Stimulated activated naive B cell treated with anti-CD40 and anti-IgM and Interleukin-4, amounts not matched to agents 10 μg/mL and 1 μg/mL and 100 μg/mL, for 72 hours (primary cell): ENCODE measurements around the gene MET.
"Not testable (repeated sequence)": the region's sequence is repeated elsewhere in the genome, so short reads cannot be mapped to it uniquely, and the experiment has no call there.

ENCODE experiments used
- ATAC-seq, 2 donors: fragments of 150-1000 bp; cut with Tn5 transposase; replicated peaks; 2 replicates each; pipeline ENCODE4 v1.10.0; 2021; ENCODE audit warnings: moderate library complexity in 1 of 2
- DNase-seq: peaks from one replicate; pipeline ENCODE4 v3.0.0; 2021
- H3K27ac Mint-ChIP-seq: one replicate; pipeline ENCODE4 v1.8.0; 2022; ENCODE audit warnings: mild to moderate bottlenecking, mixed read lengths
- H3K27me3 Mint-ChIP-seq, 2 donors: one replicate each; pipeline ENCODE4 v1.8.0; 2022; ENCODE audit warnings: mixed read lengths in 2 of 2
- H3K36me3 Mint-ChIP-seq, 2 donors: one replicate each; pipeline ENCODE4 v1.8.0; 2022; ENCODE audit warnings: mixed read lengths in 2 of 2, mild to moderate bottlenecking in 1 of 2
- H3K4me1 Mint-ChIP-seq, 2 donors: one replicate each; pipeline ENCODE4 v1.8.0; 2022; ENCODE audit warnings: mixed read lengths in 2 of 2, mild to moderate bottlenecking in 1 of 2
- H3K4me3 Mint-ChIP-seq, 2 donors: one replicate each; pipeline ENCODE4 v1.8.0; 2022; ENCODE audit warnings: mild to moderate bottlenecking in 2 of 2, mixed read lengths in 2 of 2, moderate library complexity in 1 of 2
- H3K9me3 Mint-ChIP-seq, 2 donors: one replicate each; pipeline ENCODE4 v1.8.0; 2022; ENCODE audit warnings: mixed read lengths in 2 of 2, mild to moderate bottlenecking in 1 of 2

Gene MET

GRCh38 chr7:116807011-116807560 lies 135.1 kb downstream of the MET start:
- Mint-ChIP-seq H3K4me3 (no peak overlapping the region), H3K4me1 (peaks cover 5 to 8% of the 10 kb centered on the region in 2 donors), H3K27ac (no peak overlapping the region), H3K27me3 (peaks cover 0 to 14% of the 10 kb centered on the region in 2 donors), H3K36me3 (no peaks in the 10 kb centered on the region), H3K9me3 (no peaks in the 10 kb centered on the region)
- DNase-seq (no peak), ATAC-seq (no peak)

GRCh38 chr7:116809636-116810266 lies 137.8 kb downstream of the MET start:
- H3K27ac Mint-ChIP-seq, result no peak overlapping the region
- no peaks in the 10 kb centered on the region for H3K27me3 Mint-ChIP-seq
- no peak for DNase-seq
- H3K9me3 Mint-ChIP-seq, result no peaks in the 10 kb centered on the region
- H3K4me3 Mint-ChIP-seq, result no peak overlapping the region
- peak; percentile 50 to 80 for ATAC-seq
- H3K36me3 Mint-ChIP-seq, result no peaks in the 10 kb centered on the region
- H3K4me1 Mint-ChIP-seq, result peaks cover 0 to 8% of the 10 kb centered on the region in 2 donors

GRCh38 chr7:116810267-116811116 lies 138.5 kb downstream of the MET start:
- Mint-ChIP-seq H3K36me3 (no peaks in the 10 kb centered on the region), H3K27ac (no peak overlapping the region), H3K27me3 (no peaks in the 10 kb centered on the region), H3K4me3 (no peak overlapping the region), H3K4me1 (peaks cover 0 to 8% of the 10 kb centered on the region in 2 donors), H3K9me3 (no peaks in the 10 kb centered on the region)
- ATAC-seq, result no peak
- no peak for DNase-seq

- Mint-ChIP-seq H3K9me3 (no peaks in the 10 kb centered on the region), H3K27me3 (no peaks in the 10 kb centered on the region), H3K4me1 (peaks cover 0 to 8% of the 10 kb centered on the region in 2 donors), H3K27ac (no peak overlapping the region), H3K4me3 (no peak overlapping the region), H3K36me3 (no peaks in the 10 kb centered on the region)
- no peak for ATAC-seq
- no peak for DNase-seq
Measured at GRCh38 chr7:116811768-116812167, 139.8 kb downstream of the MET start.

- Mint-ChIP-seq H3K9me3 (no peaks in the 10 kb centered on the region), H3K4me3 (no peak overlapping the region), H3K36me3 (no peaks in the 10 kb centered on the region), H3K4me1 (peaks cover 0 to 8% of the 10 kb centered on the region in 2 donors), H3K27me3 (peaks cover 4 to 6% of the 10 kb centered on the region in 2 donors), H3K27ac (no peak overlapping the region)
- ATAC-seq, result no peak
- DNase-seq, result no peak
Measured at GRCh38 chr7:116812860-116813259, 140.9 kb downstream of the MET start.

- H3K9me3 Mint-ChIP-seq, result not testable (repeated sequence)
Measured at GRCh38 chr7:116813371-116813770, 141.4 kb downstream of the MET start.

GRCh38 chr7:116815041-116815440 lies 143.0 kb downstream of the MET start:
- Mint-ChIP-seq H3K27ac (no peak overlapping the region), H3K4me1 (peaks cover 0 to 8% of the 10 kb centered on the region in 2 donors), H3K4me3 (no peak overlapping the region), H3K36me3 (no peaks in the 10 kb centered on the region), H3K9me3 (no peaks in the 10 kb centered on the region), H3K27me3 (peaks cover 4 to 13% of the 10 kb centered on the region in 2 donors)
- no peak for DNase-seq
- ATAC-seq, result no peak

More at GRCh38 chr7:116813371-116813770, 141.4 kb downstream of the MET start:
- H3K4me3 Mint-ChIP-seq, ATAC-seq, H3K36me3 Mint-ChIP-seq, H3K27me3 Mint-ChIP-seq, H3K4me1 Mint-ChIP-seq, DNase-seq, H3K27ac Mint-ChIP-seq: not testable (repeated sequence)

GRCh38 chr7:116820149-116820548 lies 148.2 kb downstream of the MET start:
- Mint-ChIP-seq H3K4me1 (peaks cover 0 to 6% of the 10 kb centered on the region in 2 donors), H3K36me3 (no peaks in the 10 kb centered on the region), H3K27ac (no peak overlapping the region), H3K4me3 (no peak overlapping the region), H3K27me3 (peaks cover 14 to 22% of the 10 kb centered on the region in 2 donors), H3K9me3 (peaks cover 3 to 5% of the 10 kb centered on the region in 2 donors)
- ATAC-seq (no peak), DNase-seq (no peak)

- H3K9me3 Mint-ChIP-seq, H3K36me3 Mint-ChIP-seq, H3K4me1 Mint-ChIP-seq, H3K27ac Mint-ChIP-seq, ATAC-seq, H3K4me3 Mint-ChIP-seq, DNase-seq: not testable (repeated sequence)
- peaks cover 28 to 37% of the 10 kb centered on the region in 2 donors for H3K27me3 Mint-ChIP-seq
Measured at GRCh38 chr7:116821647-116822046, 149.7 kb downstream of the MET start.

GRCh38 chr7:116824449-116824848 lies 152.5 kb downstream of the MET start:
- DNase-seq, result no peak
- Mint-ChIP-seq H3K4me1 (peaks cover 0 to 13% of the 10 kb centered on the region in 2 donors), H3K27ac (no peak overlapping the region), H3K9me3 (peaks cover 3 to 5% of the 10 kb centered on the region in 2 donors), H3K4me3 (no peak overlapping the region), H3K27me3 (peaks cover 29 to 34% of the 10 kb centered on the region in 2 donors), H3K36me3 (no peaks in the 10 kb centered on the region)
- ATAC-seq, result no peak

GRCh38 chr7:116828281-116828680 lies 156.3 kb downstream of the MET start:
- Mint-ChIP-seq H3K27ac (no peak overlapping the region), H3K9me3 (peaks cover 3 to 5% of the 10 kb centered on the region in 2 donors)
- DNase-seq, result no peak

GRCh38 chr7:116829041-116829440 lies 157.0 kb downstream of the MET start:
- no peak overlapping the region for H3K27ac Mint-ChIP-seq
- no peaks in the 10 kb centered on the region for H3K36me3 Mint-ChIP-seq
- peaks cover 0 to 17% of the 10 kb centered on the region in 2 donors for H3K4me1 Mint-ChIP-seq
- no peak overlapping the region for H3K4me3 Mint-ChIP-seq
- H3K27me3 Mint-ChIP-seq, result peaks cover 27 to 43% of the 10 kb centered on the region in 2 donors
- H3K9me3 Mint-ChIP-seq, result peaks cover 3 to 5% of the 10 kb centered on the region in 2 donors
- DNase-seq (no peak), ATAC-seq (peak; percentile 29 to 41)

More at GRCh38 chr7:116828281-116828680, 156.3 kb downstream of the MET start:
- H3K27me3 Mint-ChIP-seq, result peaks cover 29 to 35% of the 10 kb centered on the region in 2 donors
- peaks cover 0 to 17% of the 10 kb centered on the region in 2 donors for H3K4me1 Mint-ChIP-seq
- no peak for ATAC-seq
- no peak overlapping the region for H3K4me3 Mint-ChIP-seq
- H3K36me3 Mint-ChIP-seq, result no peaks in the 10 kb centered on the region

- Mint-ChIP-seq H3K36me3 (no peaks in the 10 kb centered on the region), H3K27me3 (peaks cover 25 to 41% of the 10 kb centered on the region in 2 donors), H3K4me1 (peaks cover 0 to 14% of the 10 kb centered on the region in 2 donors), H3K4me3 (no peak overlapping the region), H3K9me3 (peaks cover 1 to 2% of the 10 kb centered on the region in 2 donors), H3K27ac (no peak overlapping the region)
- DNase-seq (no peak), ATAC-seq (no peak)
Measured at GRCh38 chr7:116829493-116829892, 157.5 kb downstream of the MET start.

GRCh38 chr7:116832692-116833091 lies 160.7 kb downstream of the MET start:
- no peak overlapping the region for H3K4me3 Mint-ChIP-seq

More at GRCh38 chr7:116832692-116833091, 160.7 kb downstream of the MET start:
- H3K27me3 Mint-ChIP-seq, result peaks cover 8 to 30% of the 10 kb centered on the region in 2 donors
- no peak for DNase-seq
- peaks cover 0 to 11% of the 10 kb centered on the region in 2 donors for H3K4me1 Mint-ChIP-seq
- H3K9me3 Mint-ChIP-seq, result no peaks in the 10 kb centered on the region
- no peak overlapping the region for H3K27ac Mint-ChIP-seq
- no peaks in the 10 kb centered on the region for H3K36me3 Mint-ChIP-seq
- no peak for ATAC-seq
